GM12801 (cell line): ENCODE data around the gene RBM15.

Experiments used
- CTCF ChIP-seq: IDR thresholded peaks from one replicate; pipeline ENCODE4 v1.5.1; 2011; ENCODE audit warnings: control low read depth; ENCODE audit not compliant: insufficient read length; ENCODE audit errors: extremely low read depth

Gene RBM15

DNA sequence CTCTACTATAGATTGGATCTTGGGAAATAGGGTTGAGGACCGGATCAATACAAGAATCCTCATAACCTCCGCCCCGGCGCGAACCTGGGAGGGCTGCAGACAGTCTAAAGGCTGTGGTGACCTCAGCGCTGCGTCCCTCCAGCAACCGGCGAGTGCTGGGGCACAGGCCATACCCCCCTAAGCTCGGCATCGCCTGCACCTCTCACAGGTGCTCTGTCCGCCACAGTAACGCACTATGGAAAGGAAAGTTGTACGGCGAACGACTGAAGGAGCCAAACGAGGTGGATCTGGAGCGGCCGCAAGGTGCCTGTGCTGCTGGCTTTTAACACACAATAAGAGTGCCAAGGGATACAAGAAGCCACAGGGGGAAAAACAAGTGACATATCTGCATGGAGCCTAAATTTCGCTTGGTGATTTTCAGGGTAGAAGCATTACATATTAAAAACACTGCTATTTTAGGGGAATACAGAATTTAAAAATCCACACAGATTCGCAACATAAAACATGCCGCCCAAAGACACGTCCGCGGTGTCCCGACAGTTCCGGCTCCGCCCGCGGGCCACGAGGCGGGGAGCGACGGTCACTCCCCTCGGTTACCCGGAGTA is 1.4 kb upstream of the RBM15 start:
- no peak for TF ChIP-seq CTCF

DNA sequence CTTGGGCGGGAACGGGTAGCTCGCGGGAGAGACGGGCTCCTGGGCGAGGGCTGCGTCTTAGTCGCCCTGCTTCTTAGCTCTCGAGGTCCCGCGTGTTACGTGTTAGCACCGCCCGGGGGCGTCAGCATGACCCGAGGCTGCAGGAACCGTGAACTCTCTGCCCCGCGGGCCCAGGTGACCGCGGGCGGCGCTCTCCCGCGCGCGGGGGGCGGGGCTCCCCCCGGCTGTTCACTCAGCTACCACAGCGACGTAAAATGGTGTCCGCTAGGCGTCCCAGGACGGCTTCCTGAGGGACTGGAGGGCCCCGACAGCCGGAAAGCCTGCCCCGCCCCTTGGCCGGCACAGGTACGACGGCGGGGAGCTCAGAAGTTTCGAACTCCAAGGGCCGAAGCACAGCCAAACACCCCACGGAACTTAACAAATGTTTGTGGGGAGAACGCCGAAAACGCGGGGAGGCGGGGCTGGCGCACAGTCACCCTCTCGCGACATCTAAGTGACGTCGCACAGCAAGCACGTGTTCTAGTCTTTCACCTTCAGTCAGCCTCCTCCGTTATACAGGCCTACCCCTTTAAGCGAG is 780 bp upstream of the RBM15 start:
- no peak for TF ChIP-seq CTCF

- TF ChIP-seq CTCF, result no peak
Measured at GRCh38 chr1:110339407-110340206, 430 bp downstream of the RBM15 start.

DNA sequence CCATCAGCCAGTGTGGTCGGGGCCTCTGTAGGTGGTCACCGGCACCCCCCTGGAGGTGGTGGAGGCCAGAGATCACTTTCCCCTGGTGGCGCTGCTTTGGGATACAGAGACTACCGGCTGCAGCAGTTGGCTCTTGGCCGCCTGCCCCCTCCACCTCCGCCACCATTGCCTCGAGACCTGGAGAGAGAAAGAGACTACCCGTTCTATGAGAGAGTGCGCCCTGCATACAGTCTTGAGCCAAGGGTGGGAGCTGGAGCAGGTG is 961 bp downstream of the RBM15 start:
- TF ChIP-seq CTCF, result no peak

GRCh38 chr1:110341146-110341871 is 2.1 kb downstream of the RBM15 start:
- no peak for TF ChIP-seq CTCF

GRCh38 chr1:110341872-110342331 is 2.7 kb downstream of the RBM15 start:
- no peak for TF ChIP-seq CTCF

DNA sequence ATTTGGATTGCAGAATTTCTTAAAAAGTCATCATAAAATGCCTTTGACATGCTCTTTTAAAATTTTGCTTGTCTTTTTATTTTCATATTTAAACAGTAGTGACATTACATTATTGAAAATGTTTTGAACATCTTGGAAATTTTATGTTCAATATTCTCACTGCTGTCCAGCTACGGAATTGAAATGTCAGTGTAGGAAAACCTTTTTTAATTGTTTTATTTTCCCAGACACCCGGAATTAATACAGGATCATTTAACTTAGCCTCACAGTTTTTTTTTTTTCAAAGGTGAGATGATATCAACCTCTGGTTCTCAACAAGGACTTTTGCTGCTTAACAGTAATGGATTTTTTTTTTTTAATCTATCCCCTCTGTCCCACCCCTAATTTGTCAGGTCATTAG is 4.1 kb downstream of the RBM15 start:
- no peak for TF ChIP-seq CTCF
